ENCODE data around the gene TPCN2.

TPCN2 gene

DNA sequence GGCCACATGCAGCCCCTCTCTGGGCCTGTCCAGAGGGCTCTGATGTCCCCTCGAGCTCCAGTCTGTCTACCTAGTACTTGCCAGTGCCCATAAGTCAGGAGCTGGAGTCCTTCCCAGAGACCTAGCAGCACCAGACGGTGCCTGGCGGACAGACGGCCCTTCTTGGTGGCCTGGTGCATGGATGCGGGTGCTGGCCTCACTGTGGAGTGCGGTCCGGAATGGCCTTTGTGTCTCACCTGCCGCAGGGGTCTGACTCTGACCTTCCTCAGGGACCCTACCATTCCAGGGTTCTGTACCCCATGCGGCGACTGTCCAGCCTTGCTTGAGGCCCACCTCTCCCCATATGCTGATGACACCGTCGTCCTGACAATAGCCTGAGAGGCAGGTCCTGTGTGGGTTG is 77.6 kb downstream of the TPCN2 start:
- Histone ChIP-seq H3K9me3 (ENCODE audit: insufficient read depth, low read depth, low read length) (no peaks in the 10 kb centered on the region), H3K27me3 (ENCODE audit: insufficient read depth, low read length) (no peaks in the 10 kb centered on the region), H4K12ac (ENCODE audit: low read depth, low read length) (no peak overlapping the region), H4K91ac (ENCODE audit: low read depth, low read length) (no peak overlapping the region), H4K8ac (ENCODE audit: low read depth, low read length) (no peak overlapping the region), H3K4ac (ENCODE audit: low read depth, low read length) (no peak overlapping the region), H3K4me1 (ENCODE audit: control insufficient read depth in 1 of 2, insufficient read depth in 2 of 2, low read length in 2 of 2) (peaks cover 18 to 22% of the 10 kb centered on the region in 2 experiments), H3K27ac (ENCODE audit: low read depth, low read length) (no peak overlapping the region), H3K4me3 (ENCODE audit: low read depth, low read length) (no peak overlapping the region), H3K14ac (ENCODE audit: low read length) (no peak overlapping the region), H3K79me2 (ENCODE audit: control insufficient read depth, insufficient read depth, low read length, poor library complexity) (peaks cover 3% of the 10 kb centered on the region), H3K36me3 (ENCODE audit: control insufficient read depth in 1 of 2, insufficient read depth in 2 of 2, low read length in 2 of 2) (no peaks in the 10 kb centered on the region), H3K18ac (ENCODE audit: low read length) (no peak overlapping the region), H2BK5ac (ENCODE audit: low read depth, low read length, poor library complexity) (no peak overlapping the region), H2AFZ (ENCODE audit: insufficient read depth, low read length, poor library complexity) (no peak overlapping the region), H2AK5ac (ENCODE audit: low read length) (no peak overlapping the region), H3K9ac (ENCODE audit: low read length) (no peak overlapping the region), H3K79me1 (ENCODE audit: low read length) (peaks cover 8% of the 10 kb centered on the region), H2BK12ac (ENCODE audit: low read length) (no peak overlapping the region), H3K23ac (ENCODE audit: low read length) (no peak overlapping the region), H2BK120ac (ENCODE audit: insufficient read depth, low read length, poor library complexity) (no peak overlapping the region), H3K4me2 (ENCODE audit: low read length) (no peak overlapping the region)
- no CpG with 5 or more reads among the region's 12 CpGs for WGBS (ENCODE audit: extremely low coverage, insufficient coverage, insufficient read length)
- DNase-seq: no peak

DNA sequence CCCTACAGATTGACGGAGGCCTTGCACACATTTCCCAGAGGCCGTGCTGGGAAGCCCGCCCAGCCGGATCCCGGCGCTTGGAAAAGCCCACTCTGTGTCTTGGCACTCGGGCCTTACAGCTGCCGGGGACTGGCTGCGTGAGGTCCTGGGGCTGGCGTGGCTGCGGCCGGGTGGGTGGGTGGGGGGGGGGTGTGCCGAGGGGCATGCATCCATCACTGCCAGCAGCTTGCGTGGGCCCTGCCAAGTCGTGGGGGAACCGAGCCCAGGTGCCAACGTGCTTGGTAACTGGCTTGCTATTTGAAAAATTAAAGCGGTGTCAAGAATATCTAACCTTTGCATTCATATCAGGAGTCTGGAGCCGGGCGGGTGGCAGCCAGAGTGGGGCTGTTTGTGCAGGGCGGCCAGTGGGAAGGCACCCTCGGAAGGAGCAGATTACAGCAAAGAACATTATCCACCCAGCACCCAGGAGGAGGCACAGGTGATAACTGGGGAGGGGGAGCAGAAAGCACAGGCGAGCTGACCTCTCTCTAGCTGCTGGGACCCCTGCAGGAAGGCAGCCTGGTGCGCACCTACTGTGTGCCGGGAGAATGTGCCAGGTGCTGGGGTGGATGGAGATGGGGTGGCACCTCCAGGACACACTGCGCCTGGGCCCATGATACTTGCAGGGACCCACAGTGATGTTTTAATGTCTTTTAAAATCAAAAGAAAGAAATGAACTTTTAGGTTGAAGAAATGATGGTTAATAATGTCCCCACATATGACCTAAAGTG is 78.5 kb downstream of the TPCN2 start:
- Histone ChIP-seq H3K27me3 (ENCODE audit: insufficient read depth, low read length) (no peaks in the 10 kb centered on the region), H2AFZ (ENCODE audit: insufficient read depth, low read length, poor library complexity) (no peak overlapping the region), H4K8ac (ENCODE audit: low read depth, low read length) (no peak overlapping the region), H2BK120ac (ENCODE audit: insufficient read depth, low read length, poor library complexity) (no peak overlapping the region), H2BK12ac (ENCODE audit: low read length) (no peak overlapping the region), H3K27ac (ENCODE audit: low read depth, low read length) (no peak overlapping the region), H3K4me2 (ENCODE audit: low read length) (no peak overlapping the region), H3K4ac (ENCODE audit: low read depth, low read length) (no peak overlapping the region), H3K4me3 (ENCODE audit: low read depth, low read length) (no peak overlapping the region), H2AK5ac (ENCODE audit: low read length) (no peak overlapping the region), H3K9ac (ENCODE audit: low read length) (no peak overlapping the region), H3K18ac (ENCODE audit: low read length) (no peak overlapping the region), H3K79me2 (ENCODE audit: control insufficient read depth, insufficient read depth, low read length, poor library complexity) (peaks cover 3% of the 10 kb centered on the region), H4K12ac (ENCODE audit: low read depth, low read length) (no peak overlapping the region), H3K4me1 (ENCODE audit: control insufficient read depth in 1 of 2, insufficient read depth in 2 of 2, low read length in 2 of 2) (peaks cover 21 to 25% of the 10 kb centered on the region in 2 experiments), H3K23ac (ENCODE audit: low read length) (no peak overlapping the region), H2BK5ac (ENCODE audit: low read depth, low read length, poor library complexity) (no peak overlapping the region), H3K9me3 (ENCODE audit: insufficient read depth, low read depth, low read length) (no peaks in the 10 kb centered on the region), H4K91ac (ENCODE audit: low read depth, low read length) (no peak overlapping the region), H3K14ac (ENCODE audit: low read length) (no peak overlapping the region), H3K36me3 (ENCODE audit: control insufficient read depth in 1 of 2, insufficient read depth in 2 of 2, low read length in 2 of 2) (no peaks in the 10 kb centered on the region), H3K79me1 (ENCODE audit: low read length) (peaks cover 10% of the 10 kb centered on the region)
- DNase-seq: no peak
- no CpG with 5 or more reads among the region's 26 CpGs for WGBS (ENCODE audit: extremely low coverage, insufficient coverage, insufficient read length)

DNA sequence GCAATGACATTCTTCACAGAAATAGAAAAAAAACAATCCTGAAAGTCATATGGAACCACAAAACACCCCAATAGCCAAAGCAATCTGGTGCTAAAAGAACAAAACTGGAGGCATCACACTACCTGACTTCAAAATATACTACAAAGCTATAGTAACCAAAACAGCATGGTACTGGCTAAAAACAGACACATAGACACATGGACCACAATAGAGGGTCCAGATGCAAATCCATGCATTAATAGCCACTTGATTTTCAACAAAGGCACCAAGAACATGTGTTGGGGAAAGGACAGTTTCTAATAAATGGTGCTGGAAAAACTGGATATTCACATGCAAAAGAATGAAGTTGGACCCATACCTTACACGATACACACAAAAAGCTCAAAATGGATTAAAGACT is 79.2 kb downstream of the TPCN2 start:
- peaks cover 3% of the 10 kb centered on the region for H3K79me2 ChIP-seq (ENCODE audit: control insufficient read depth, insufficient read depth, low read length, poor library complexity)
- no peaks in the 10 kb centered on the region for H3K36me3 ChIP-seq (ENCODE audit: control insufficient read depth in 1 of 2, insufficient read depth in 2 of 2, low read length in 2 of 2)
- no peak overlapping the region for H4K12ac ChIP-seq (ENCODE audit: low read depth, low read length)
- no peak overlapping the region for H2BK12ac ChIP-seq (ENCODE audit: low read length)
- H4K91ac ChIP-seq (ENCODE audit: low read depth, low read length): no peak overlapping the region
- no peak overlapping the region for H3K9ac ChIP-seq (ENCODE audit: low read length)
- no peak overlapping the region for H3K27ac ChIP-seq (ENCODE audit: low read depth, low read length)
- no peaks in the 10 kb centered on the region for H3K9me3 ChIP-seq (ENCODE audit: insufficient read depth, low read depth, low read length)
- peaks cover 7% of the 10 kb centered on the region for H3K79me1 ChIP-seq (ENCODE audit: low read length)
- no peaks in the 10 kb centered on the region for H3K27me3 ChIP-seq (ENCODE audit: insufficient read depth, low read length)
- H3K14ac ChIP-seq (ENCODE audit: low read length): no peak overlapping the region
- no CpG with 5 or more reads among the region's 1 CpG for WGBS (ENCODE audit: extremely low coverage, insufficient coverage, insufficient read length)
- no peak overlapping the region for H2AK5ac ChIP-seq (ENCODE audit: low read length)
- no peak overlapping the region for H3K18ac ChIP-seq (ENCODE audit: low read length)
- H4K8ac ChIP-seq (ENCODE audit: low read depth, low read length): no peak overlapping the region
- H3K4ac ChIP-seq (ENCODE audit: low read depth, low read length): no peak overlapping the region
- DNase-seq: no peak
- H2BK120ac ChIP-seq (ENCODE audit: insufficient read depth, low read length, poor library complexity): no peak overlapping the region
- no peak overlapping the region for H2BK5ac ChIP-seq (ENCODE audit: low read depth, low read length, poor library complexity)
- H3K4me2 ChIP-seq (ENCODE audit: low read length): no peak overlapping the region
- H3K4me3 ChIP-seq (ENCODE audit: low read depth, low read length): no peak overlapping the region
- H3K23ac ChIP-seq (ENCODE audit: low read length): no peak overlapping the region
- no peak overlapping the region for H2AFZ ChIP-seq (ENCODE audit: insufficient read depth, low read length, poor library complexity)
- H3K4me1 ChIP-seq (ENCODE audit: control insufficient read depth in 1 of 2, insufficient read depth in 2 of 2, low read length in 2 of 2): peaks cover 17 to 20% of the 10 kb centered on the region in 2 experiments

DNA sequence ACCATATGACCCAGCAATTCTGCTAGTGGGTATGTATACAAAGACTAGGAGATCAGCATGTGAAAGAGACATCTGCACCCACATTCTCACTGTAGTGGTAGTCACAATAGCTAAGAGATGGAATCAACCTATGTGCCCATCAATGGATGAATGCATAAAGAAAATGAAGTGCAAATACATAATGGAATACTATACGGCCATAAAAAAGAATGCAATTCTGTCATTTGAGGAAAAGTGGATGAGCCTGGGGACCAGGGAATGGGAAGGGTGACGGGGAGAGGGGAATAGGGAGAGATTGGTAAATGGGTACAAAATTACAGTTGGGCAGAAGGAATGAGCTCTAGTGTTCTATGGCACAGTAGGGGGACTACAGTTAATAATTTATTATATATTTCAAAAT is 80.3 kb downstream of the TPCN2 start:
- H2BK5ac ChIP-seq (ENCODE audit: low read depth, low read length, poor library complexity): no peak overlapping the region
- no peak overlapping the region for H3K27ac ChIP-seq (ENCODE audit: low read depth, low read length)
- no peak overlapping the region for H2AK5ac ChIP-seq (ENCODE audit: low read length)
- peaks cover 6 to 8% of the 10 kb centered on the region in 2 experiments for H3K4me1 ChIP-seq (ENCODE audit: control insufficient read depth in 1 of 2, insufficient read depth in 2 of 2, low read length in 2 of 2)
- H4K91ac ChIP-seq (ENCODE audit: low read depth, low read length): no peak overlapping the region
- no peak overlapping the region for H3K4me2 ChIP-seq (ENCODE audit: low read length)
- H3K9ac ChIP-seq (ENCODE audit: low read length): no peak overlapping the region
- no peak overlapping the region for H3K23ac ChIP-seq (ENCODE audit: low read length)
- H3K4me3 ChIP-seq (ENCODE audit: low read depth, low read length): no peak overlapping the region
- no peak overlapping the region for H3K18ac ChIP-seq (ENCODE audit: low read length)
- no peak overlapping the region for H4K8ac ChIP-seq (ENCODE audit: low read depth, low read length)
- H3K27me3 ChIP-seq (ENCODE audit: insufficient read depth, low read length): no peaks in the 10 kb centered on the region
- H2AFZ ChIP-seq (ENCODE audit: insufficient read depth, low read length, poor library complexity): no peak overlapping the region
- peaks cover 4% of the 10 kb centered on the region for H3K79me1 ChIP-seq (ENCODE audit: low read length)
- H3K36me3 ChIP-seq (ENCODE audit: control insufficient read depth in 1 of 2, insufficient read depth in 2 of 2, low read length in 2 of 2): no peaks in the 10 kb centered on the region
- H3K79me2 ChIP-seq (ENCODE audit: control insufficient read depth, insufficient read depth, low read length, poor library complexity): no peaks in the 10 kb centered on the region
- no peak overlapping the region for H2BK12ac ChIP-seq (ENCODE audit: low read length)
- no peak overlapping the region for H3K14ac ChIP-seq (ENCODE audit: low read length)
- no CpG with 5 or more reads among the region's 2 CpGs for WGBS (ENCODE audit: extremely low coverage, insufficient coverage, insufficient read length)
- H3K4ac ChIP-seq (ENCODE audit: low read depth, low read length): no peak overlapping the region
- H4K12ac ChIP-seq (ENCODE audit: low read depth, low read length): no peak overlapping the region
- no peaks in the 10 kb centered on the region for H3K9me3 ChIP-seq (ENCODE audit: insufficient read depth, low read depth, low read length)
- no peak for DNase-seq
- H2BK120ac ChIP-seq (ENCODE audit: insufficient read depth, low read length, poor library complexity): no peak overlapping the region

Data from trophoblast cell (in vitro differentiated cells and primary cell).